Measurements from ENCODE around the gene IDI2.

The IDI2 gene

DNA sequence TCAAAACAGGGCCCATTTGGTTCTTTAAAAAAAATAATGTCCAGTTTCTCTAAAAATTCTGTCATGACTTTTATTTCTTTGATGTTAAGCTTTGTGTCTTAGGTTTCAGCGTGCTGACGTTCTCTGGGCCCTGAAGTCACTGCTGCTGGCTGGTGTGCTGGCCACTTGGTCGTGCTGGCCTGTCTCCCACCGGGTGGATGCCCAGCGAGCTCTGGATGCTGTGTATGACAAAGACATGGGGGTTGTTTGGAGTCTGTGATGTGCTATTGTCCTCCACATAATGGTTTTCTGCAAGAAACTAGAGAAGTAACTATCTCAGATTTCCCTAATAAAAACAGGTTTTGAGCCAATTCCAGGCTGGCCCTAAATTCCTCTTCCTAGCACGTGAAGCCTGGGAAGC lies 9.5 kb upstream of the IDI2 start:
- peak overlapping the region; percentile 71 for H3K27ac ChIP-seq
- TF ChIP-seq ZFX (IDR thresholded peaks at IDR 0.05), result no peak
- TF ChIP-seq, protein P1, sequence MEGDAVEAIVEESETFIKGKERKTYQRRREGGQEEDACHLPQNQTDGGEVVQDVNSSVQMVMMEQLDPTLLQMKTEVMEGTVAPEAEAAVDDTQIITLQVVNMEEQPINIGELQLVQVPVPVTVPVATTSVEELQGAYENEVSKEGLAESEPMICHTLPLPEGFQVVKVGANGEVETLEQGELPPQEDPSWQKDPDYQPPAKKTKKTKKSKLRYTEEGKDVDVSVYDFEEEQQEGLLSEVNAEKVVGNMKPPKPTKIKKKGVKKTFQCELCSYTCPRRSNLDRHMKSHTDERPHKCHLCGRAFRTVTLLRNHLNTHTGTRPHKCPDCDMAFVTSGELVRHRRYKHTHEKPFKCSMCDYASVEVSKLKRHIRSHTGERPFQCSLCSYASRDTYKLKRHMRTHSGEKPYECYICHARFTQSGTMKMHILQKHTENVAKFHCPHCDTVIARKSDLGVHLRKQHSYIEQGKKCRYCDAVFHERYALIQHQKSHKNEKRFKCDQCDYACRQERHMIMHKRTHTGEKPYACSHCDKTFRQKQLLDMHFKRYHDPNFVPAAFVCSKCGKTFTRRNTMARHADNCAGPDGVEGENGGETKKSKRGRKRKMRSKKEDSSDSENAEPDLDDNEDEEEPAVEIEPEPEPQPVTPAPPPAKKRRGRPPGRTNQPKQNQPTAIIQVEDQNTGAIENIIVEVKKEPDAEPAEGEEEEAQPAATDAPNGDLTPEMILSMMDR (conservative IDR thresholded peaks at IDR 0.05), result no peak

DNA sequence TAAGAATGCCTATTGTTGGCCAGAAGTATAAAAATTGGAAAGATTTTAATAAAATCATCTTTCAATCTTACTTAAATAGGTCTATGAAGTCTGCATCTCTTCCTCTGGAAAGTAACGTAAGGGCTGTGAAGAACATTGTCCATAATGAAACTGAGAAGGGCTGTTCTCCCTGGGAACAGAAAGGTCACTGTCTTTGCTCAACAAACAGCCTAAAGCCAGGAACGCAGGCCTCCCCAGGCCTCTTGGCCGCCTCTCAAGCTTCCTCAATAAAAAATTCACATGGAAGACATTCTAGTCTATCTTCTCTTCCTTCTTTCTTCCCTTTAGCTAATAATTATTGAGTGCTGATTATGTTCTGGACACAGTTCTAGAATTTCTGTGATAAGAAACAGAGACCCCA lies 9.1 kb upstream of the IDI2 start:
- TF ChIP-seq, protein P1 (conservative IDR thresholded peaks at IDR 0.05), result no peak
- no peak; the same call in 1 of the 2 replicates for TF ChIP-seq ZFX (IDR thresholded peaks at IDR 0.05)

DNA sequence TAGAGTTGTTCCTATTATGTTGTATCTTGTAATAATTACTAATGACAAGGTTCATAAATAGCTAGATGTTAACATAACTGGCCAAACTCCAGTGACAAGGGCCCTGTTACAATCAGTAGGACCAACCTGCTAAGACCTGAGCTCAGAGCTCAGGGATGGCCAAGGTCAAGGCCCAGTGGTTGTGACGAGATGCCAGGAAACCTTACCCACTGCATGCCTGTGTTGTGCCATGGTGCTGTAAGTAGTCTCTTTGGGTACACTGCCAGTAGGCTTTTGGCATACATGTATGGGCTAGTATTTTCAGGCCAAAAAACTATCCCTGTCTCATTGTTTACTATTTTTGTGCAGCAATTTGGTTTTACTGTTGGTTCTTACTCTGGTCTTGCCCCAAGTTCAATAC lies 7.9 kb upstream of the IDI2 start:
- H3K27ac ChIP-seq, result peak overlapping the region; percentile 71
- TF ChIP-seq, protein P1 (conservative IDR thresholded peaks at IDR 0.05), result no peak
- TF ChIP-seq ZFX (IDR thresholded peaks at IDR 0.05), result no peak

More for the DNA sequence above, 9.1 kb upstream of the IDI2 start:
- peak overlapping the region; percentile 71 for H3K27ac ChIP-seq

DNA sequence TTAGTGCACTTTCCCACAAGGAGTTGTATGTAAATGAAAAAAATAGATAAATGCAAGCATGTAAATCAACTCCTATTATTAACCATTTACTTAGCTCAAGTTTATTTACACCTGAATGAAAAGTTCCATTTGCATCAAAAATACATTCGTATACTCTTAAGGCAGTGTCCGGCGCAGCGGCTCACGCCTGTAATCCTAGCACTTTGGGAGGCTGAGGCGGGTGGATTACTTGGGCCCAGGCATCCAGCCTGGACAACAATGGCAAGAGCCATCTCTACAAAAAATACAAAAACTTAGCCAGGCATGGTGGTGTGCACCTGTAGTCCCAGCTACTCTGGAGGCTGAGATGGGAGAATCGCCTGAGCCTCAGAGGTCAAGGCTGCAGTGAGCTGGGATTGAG lies 4.2 kb upstream of the IDI2 start:
- no peak overlapping the region for H3K27ac ChIP-seq
- TF ChIP-seq, protein P1 (conservative IDR thresholded peaks at IDR 0.05), result no peak
- TF ChIP-seq ZFX (IDR thresholded peaks at IDR 0.05), result no peak

DNA sequence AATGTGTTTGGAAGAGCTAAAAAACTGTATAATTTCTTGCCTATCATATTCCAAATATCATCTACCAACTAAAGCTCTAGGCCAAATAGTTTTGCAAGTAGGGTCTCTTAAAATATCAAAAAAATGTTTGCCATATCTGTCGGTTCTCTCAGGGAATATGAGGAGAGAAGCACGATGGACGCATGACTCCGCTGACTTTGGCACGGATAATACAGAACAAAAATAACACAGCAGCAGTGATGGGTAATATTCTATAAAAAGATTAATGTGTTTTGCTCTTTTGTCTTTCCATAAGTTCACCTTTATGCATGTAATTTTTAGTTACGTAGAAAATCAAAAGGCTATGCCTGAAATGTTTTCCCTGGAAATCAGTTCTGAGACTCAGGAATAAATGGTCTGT lies 919 bp upstream of the IDI2 start:
- TF ChIP-seq, protein P1 (conservative IDR thresholded peaks at IDR 0.05), result no peak
- no peak for TF ChIP-seq ZFX (IDR thresholded peaks at IDR 0.05)
- no peak overlapping the region for H3K27ac ChIP-seq

DNA sequence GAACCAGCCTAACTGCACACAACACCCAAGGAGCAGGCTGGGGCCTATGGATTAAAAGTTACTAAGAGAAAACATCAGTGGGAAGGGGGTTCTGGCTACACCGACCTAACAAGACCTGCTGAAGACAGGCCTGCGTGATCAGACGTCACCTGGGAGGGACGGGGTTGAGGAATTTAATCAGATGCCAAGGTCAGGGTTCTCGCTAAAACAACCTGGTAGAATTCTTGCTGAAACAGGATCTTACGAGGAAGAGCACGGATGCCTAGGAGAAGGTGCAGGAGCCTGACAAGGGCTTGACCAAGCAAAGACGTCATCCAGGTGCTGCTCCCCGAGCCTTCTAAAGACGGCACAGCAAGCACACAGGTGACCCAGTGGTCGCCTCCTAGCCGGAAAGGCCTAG lies 1.6 kb downstream of the IDI2 start:
- TF ChIP-seq ZFX (IDR thresholded peaks at IDR 0.05), result no peak
- TF ChIP-seq, protein P1 (conservative IDR thresholded peaks at IDR 0.05), result no peak
- no peak overlapping the region for H3K27ac ChIP-seq

DNA sequence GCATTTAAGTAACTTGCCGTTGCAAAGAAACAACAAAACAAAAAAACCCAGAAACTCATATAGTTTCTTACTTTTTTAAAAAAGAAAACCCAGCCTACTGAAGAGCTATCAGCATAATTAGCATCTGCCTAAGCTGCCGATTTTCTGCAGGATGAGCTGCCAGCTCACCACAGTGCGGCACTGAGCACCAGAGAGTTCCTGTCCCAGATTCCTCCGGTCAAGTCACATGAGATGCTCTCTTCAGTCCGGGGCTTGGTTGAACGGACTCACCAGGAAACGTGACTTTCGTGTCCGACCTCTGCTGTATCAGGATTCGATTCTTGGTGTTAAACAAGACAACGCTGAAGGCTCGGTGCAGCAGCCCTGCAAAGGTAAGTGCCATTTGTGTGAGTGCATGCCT lies 3.2 kb downstream of the IDI2 start:
- no peak for TF ChIP-seq ZFX (IDR thresholded peaks at IDR 0.05)
- TF ChIP-seq, protein P1 (conservative IDR thresholded peaks at IDR 0.05), result no peak
- H3K27ac ChIP-seq, result no peak overlapping the region

Data from C4-2B (cell line).